ENCODE measurements around the gene SMURF1.

DNA sequence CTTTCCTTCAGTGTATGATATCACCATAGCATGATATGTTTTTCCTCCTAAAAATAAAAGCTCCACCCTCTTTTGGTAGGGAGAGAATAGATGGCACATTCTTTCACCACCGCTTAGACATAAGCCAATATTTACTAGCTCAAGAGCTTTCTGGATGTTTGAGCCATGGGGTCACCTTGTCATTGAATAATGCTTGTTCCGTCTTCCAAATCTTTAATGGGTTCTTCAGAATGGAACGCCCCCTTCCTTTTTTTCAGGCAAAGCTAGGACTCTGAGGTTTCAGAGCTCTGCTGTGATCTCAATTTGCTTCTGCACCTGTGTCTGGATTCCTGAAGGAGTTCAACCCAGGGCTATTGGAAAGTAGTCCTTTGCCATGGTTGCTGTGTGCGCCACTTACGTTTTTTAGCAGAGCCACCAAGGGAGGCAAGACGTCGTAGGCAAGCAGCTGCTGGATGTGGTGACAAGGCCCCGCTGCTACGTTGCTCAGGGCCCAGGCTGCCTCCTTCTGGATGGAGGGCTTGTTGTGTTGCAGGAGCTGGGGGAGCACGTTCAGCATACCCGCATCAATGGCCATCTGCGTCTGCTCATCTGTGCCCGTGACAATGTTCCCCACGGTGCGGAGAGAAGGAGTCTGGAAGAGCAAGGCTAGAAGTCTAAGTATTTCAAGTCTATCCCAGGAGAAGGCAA is 40.8 kb upstream of the SMURF1 start:
- TF ChIP-seq GATA3 (IDR thresholded peaks at IDR 0.05; ENCODE audit: low read depth, low read length) (no peak), GATA2 (IDR thresholded peaks at IDR 0.05; ENCODE audit: low read depth, low read length) (no peak)
